SU-DHL-6 (cell line): ENCODE results near the gene NUCB2.

Source experiments
- CTCF ChIP-seq: fragments of 200-600 bp; sonication (generic); IDR thresholded peaks from one replicate; pipeline ENCODE4 v1.5.1; 2017; ENCODE audit warnings: antibody characterized with exemption, mild to moderate bottlenecking, low read length, moderate library complexity; ENCODE audit not compliant: insufficient read depth, poor library complexity, severe bottlenecking
- EZH2phosphoT487 ChIP-seq: fragments of 200-600 bp; sonication (generic), shearing (Covaris generic); conservative IDR thresholded peaks from 2 replicates; pipeline ENCODE4 v1.6.1; 2018; ENCODE audit warnings: mild to moderate bottlenecking, antibody characterized with exemption, low read length, moderate library complexity, mixed read lengths

GRCh38 chr11:17376493-17376892 lies 100.0 kb downstream of the NUCB2 start:
- TF ChIP-seq CTCF: no peak
- no peak for TF ChIP-seq EZH2phosphoT487
